WTC11 (cell line): ENCODE results near the gene SH2D1A. TPM values are rescaled to one million over a fixed set of nuclear protein-coding genes. Genes with fewer than 3 reads are reported as not detected.

ENCODE experiments used
- ATAC-seq: fragments of 200-7000 bp; cut with Tn5 transposase; 2 replicates; pipeline ENCODE4 v1.10.0; 2021; ENCODE audit warnings: mild to moderate bottlenecking, moderate library complexity
- CTCF ChIA-PET: fragments of 300-600 bp; sonication (Branson Sonifier 250); formaldehyde crosslinking; loops from one replicate; lab custom pipeline; 2021; ENCODE audit warnings: antibody characterized with exemption; lab: Charles Lee
- POLR2A ChIA-PET: fragments of 350-600 bp; sonication (Branson Sonifier 250); formaldehyde crosslinking; loops from one replicate; lab custom pipeline; 2021; ENCODE audit warnings: antibody characterized with exemption; lab: Charles Lee
- DNase-seq: peaks from one replicate; pipeline ENCODE4 v3.0.0; 2021; ENCODE audit warnings: low spot score
- H3K27ac Mint-ChIP-seq: 2 replicates; pipeline ENCODE4 v1.8.0; 2021; ENCODE audit warnings: mixed read lengths
- H3K27me3 Mint-ChIP-seq: 2 replicates; pipeline ENCODE4 v1.8.0; 2021; ENCODE audit warnings: low read depth, mild to moderate bottlenecking, moderate library complexity, mixed read lengths
- H3K36me3 Mint-ChIP-seq: 2 replicates; pipeline ENCODE4 v1.8.0; 2021; ENCODE audit warnings: mixed read lengths
- H3K4me1 Mint-ChIP-seq: 2 replicates; pipeline ENCODE4 v1.8.0; 2022; ENCODE audit warnings: mixed read lengths
- H3K4me3 Mint-ChIP-seq: 2 replicates; pipeline ENCODE4 v1.8.0; 2021; ENCODE audit warnings: mild to moderate bottlenecking, moderate library complexity, mixed read lengths
- H3K9me3 Mint-ChIP-seq: 2 replicates; pipeline ENCODE4 v1.8.0; 2021; ENCODE audit warnings: mixed read lengths
- E2F4 ChIP-seq: sonication (generic); formaldehyde crosslinking; IDR thresholded peaks from 2 replicates; pipeline ENCODE4 v1.8.1; 2022; ENCODE audit warnings: low read depth, mild to moderate bottlenecking, moderate library complexity, missing genetic modification reagents, borderline replicate concordance
- ESRRA ChIP-seq: sonication (generic); formaldehyde crosslinking; IDR thresholded peaks from 2 replicates; pipeline ENCODE4 v1.8.1; 2022; ENCODE audit warnings: mild to moderate bottlenecking, missing genetic modification reagents, borderline replicate concordance
- HMGA2 ChIP-seq: fragments of 250-450 bp; sonication (Bioruptor Pico); IDR thresholded peaks from 2 replicates; pipeline ENCODE4 v1.4.0; 2021; ENCODE audit warnings: mild to moderate bottlenecking, moderate library complexity
- MYBL2 ChIP-seq: sonication (generic); formaldehyde crosslinking; IDR thresholded peaks from 2 replicates; pipeline ENCODE4 v1.8.1; 2023; ENCODE audit warnings: mild to moderate bottlenecking, moderate library complexity, missing genetic modification reagents
- NFE2L1 ChIP-seq: sonication (generic); formaldehyde crosslinking; IDR thresholded peaks from 2 replicates; pipeline ENCODE4 v1.8.1; 2023; ENCODE audit warnings: missing genetic modification reagents
- NR3C1 ChIP-seq: sonication (generic); formaldehyde crosslinking; conservative IDR thresholded peaks from 2 replicates; pipeline ENCODE4 v1.8.1; 2023; ENCODE audit warnings: low read depth, mild to moderate bottlenecking, missing genetic modification reagents
- OVOL2 ChIP-seq: fragments of 250-450 bp; sonication (Bioruptor Pico); IDR thresholded peaks from 2 replicates; pipeline ENCODE4 v1.9.0; 2021; ENCODE audit warnings: mild to moderate bottlenecking, borderline replicate concordance
- RELA ChIP-seq: sonication (generic); formaldehyde crosslinking; IDR thresholded peaks from 2 replicates; pipeline ENCODE4 v1.8.1; 2022; ENCODE audit warnings: missing genetic modification reagents, mild to moderate bottlenecking, borderline replicate concordance
- SOX15 ChIP-seq: fragments of 250-450 bp; sonication (Bioruptor Pico); IDR thresholded peaks from 2 replicates; pipeline ENCODE4 v1.9.0; 2021; ENCODE audit warnings: mild to moderate bottlenecking
- SP1 ChIP-seq: sonication (generic); formaldehyde crosslinking; conservative IDR thresholded peaks from 2 replicates; pipeline ENCODE4 v1.8.1; 2022; ENCODE audit warnings: missing genetic modification reagents
- TEAD4 ChIP-seq: sonication (generic); formaldehyde crosslinking; IDR thresholded peaks from 2 replicates; pipeline ENCODE4 v1.8.0; 2022; ENCODE audit warnings: mild to moderate bottlenecking, missing genetic modification reagents
- ZBTB43 ChIP-seq: sonication (generic); formaldehyde crosslinking; IDR thresholded peaks from 2 replicates; pipeline ENCODE4 v1.8.1; 2023; ENCODE audit warnings: mild to moderate bottlenecking, missing genetic modification reagents
- ZNF232 ChIP-seq: sonication (generic); formaldehyde crosslinking; IDR thresholded peaks from 2 replicates; pipeline ENCODE4 v1.8.0; 2022; ENCODE audit warnings: mild to moderate bottlenecking, missing genetic modification reagents
- ZNF423 ChIP-seq: fragments of 250-450 bp; sonication (Bioruptor Pico); IDR thresholded peaks from 2 replicates; pipeline ENCODE4 v2.1.2; 2022; ENCODE audit warnings: mild to moderate bottlenecking, moderate library complexity
- ZSCAN18 ChIP-seq: fragments of 250-450 bp; sonication (Bioruptor Pico); IDR thresholded peaks from 2 replicates; pipeline ENCODE4 v2.1.2; 2022; ENCODE audit warnings: mild to moderate bottlenecking, moderate library complexity
- total RNA-seq: library from RNA; stranded (reverse); gene quantifications from 3 replicates; pipeline ENCODE4 v1.2.3, GENCODE V29; 2021
- TF ChIP-seq, protein P1 (sequence below): sonication (generic); formaldehyde crosslinking; IDR thresholded peaks from 2 replicates; pipeline ENCODE4 v1.8.0; 2023; ENCODE audit warnings: missing genetic modification reagents, mild to moderate bottlenecking, borderline replicate concordance
- TF ChIP-seq, protein P2 (sequence below): fragments of 200-600 bp; IDR thresholded peaks from 2 replicates; pipeline ENCODE4 v1.8.0; 2022; ENCODE audit warnings: antibody characterized with exemption
- TF ChIP-seq, protein P3 (sequence below): sonication (generic); formaldehyde crosslinking; IDR thresholded peaks from 2 replicates; pipeline ENCODE4 v1.8.1; 2023; ENCODE audit warnings: mild to moderate bottlenecking, missing genetic modification reagents

SH2D1A gene
- total RNA-seq, 1 experiment from 2014 or later = 0.24 TPM

GRCh38 chrX:124300405-124300804, 46.0 kb upstream of the SH2D1A start (continued):
- TF ChIP-seq, protein P1, sequence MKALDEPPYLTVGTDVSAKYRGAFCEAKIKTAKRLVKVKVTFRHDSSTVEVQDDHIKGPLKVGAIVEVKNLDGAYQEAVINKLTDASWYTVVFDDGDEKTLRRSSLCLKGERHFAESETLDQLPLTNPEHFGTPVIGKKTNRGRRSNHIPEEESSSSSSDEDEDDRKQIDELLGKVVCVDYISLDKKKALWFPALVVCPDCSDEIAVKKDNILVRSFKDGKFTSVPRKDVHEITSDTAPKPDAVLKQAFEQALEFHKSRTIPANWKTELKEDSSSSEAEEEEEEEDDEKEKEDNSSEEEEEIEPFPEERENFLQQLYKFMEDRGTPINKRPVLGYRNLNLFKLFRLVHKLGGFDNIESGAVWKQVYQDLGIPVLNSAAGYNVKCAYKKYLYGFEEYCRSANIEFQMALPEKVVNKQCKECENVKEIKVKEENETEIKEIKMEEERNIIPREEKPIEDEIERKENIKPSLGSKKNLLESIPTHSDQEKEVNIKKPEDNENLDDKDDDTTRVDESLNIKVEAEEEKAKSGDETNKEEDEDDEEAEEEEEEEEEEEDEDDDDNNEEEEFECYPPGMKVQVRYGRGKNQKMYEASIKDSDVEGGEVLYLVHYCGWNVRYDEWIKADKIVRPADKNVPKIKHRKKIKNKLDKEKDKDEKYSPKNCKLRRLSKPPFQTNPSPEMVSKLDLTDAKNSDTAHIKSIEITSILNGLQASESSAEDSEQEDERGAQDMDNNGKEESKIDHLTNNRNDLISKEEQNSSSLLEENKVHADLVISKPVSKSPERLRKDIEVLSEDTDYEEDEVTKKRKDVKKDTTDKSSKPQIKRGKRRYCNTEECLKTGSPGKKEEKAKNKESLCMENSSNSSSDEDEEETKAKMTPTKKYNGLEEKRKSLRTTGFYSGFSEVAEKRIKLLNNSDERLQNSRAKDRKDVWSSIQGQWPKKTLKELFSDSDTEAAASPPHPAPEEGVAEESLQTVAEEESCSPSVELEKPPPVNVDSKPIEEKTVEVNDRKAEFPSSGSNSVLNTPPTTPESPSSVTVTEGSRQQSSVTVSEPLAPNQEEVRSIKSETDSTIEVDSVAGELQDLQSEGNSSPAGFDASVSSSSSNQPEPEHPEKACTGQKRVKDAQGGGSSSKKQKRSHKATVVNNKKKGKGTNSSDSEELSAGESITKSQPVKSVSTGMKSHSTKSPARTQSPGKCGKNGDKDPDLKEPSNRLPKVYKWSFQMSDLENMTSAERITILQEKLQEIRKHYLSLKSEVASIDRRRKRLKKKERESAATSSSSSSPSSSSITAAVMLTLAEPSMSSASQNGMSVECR = no peak
- no peak for TF ChIP-seq TEAD4
- no peak for TF ChIP-seq ZNF232 (CRISPR knock-in tag)
- TF ChIP-seq ESRRA (CRISPR knock-in tag) = no peak
- no peak for TF ChIP-seq MYBL2 (CRISPR knock-in tag)
- TF ChIP-seq ZBTB43 = no peak
- TF ChIP-seq RELA = no peak

DNA sequence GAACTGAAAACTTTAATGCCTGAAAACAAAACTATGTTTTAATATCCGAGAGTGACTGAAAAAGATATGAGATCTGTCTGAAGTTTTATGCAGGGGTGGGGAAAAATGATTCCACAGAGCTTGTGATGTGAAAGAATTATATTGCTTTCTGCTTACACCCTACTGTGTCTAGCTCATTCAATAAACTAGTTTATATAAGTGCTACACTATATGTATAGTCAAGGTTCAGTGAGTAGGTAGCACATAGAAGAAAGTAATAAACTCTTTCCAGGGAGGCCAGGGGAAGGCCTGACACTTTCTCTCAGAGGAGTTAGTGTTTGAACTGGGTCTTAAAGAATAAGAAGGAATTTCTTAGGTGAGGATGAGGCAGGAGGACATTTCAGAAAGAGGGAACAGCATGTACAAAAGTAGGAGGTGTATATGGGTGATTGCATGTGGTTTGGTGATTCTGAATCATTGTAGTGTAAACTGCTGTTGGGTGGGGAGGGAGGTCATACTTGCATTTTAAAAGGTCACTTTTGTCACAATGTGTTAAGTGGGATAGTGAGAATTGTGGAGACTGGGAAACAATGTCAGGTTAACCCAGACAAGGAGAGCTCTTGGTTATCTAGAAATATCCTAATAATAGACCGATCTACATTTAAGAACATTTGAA, 39.0 kb upstream of the SH2D1A start:
- DNase-seq = no peak
- Mint-ChIP-seq H3K27ac (no peak overlapping the region), H3K27me3 (no peaks in the 10 kb centered on the region), H3K36me3 (no peaks in the 10 kb centered on the region), H3K9me3 (no peaks in the 10 kb centered on the region), H3K4me3 (no peak overlapping the region), H3K4me1 (no peaks in the 10 kb centered on the region)
- no peak for ATAC-seq
- POLR2A ChIA-PET = no interaction called here
- TF ChIP-seq, protein P2, sequence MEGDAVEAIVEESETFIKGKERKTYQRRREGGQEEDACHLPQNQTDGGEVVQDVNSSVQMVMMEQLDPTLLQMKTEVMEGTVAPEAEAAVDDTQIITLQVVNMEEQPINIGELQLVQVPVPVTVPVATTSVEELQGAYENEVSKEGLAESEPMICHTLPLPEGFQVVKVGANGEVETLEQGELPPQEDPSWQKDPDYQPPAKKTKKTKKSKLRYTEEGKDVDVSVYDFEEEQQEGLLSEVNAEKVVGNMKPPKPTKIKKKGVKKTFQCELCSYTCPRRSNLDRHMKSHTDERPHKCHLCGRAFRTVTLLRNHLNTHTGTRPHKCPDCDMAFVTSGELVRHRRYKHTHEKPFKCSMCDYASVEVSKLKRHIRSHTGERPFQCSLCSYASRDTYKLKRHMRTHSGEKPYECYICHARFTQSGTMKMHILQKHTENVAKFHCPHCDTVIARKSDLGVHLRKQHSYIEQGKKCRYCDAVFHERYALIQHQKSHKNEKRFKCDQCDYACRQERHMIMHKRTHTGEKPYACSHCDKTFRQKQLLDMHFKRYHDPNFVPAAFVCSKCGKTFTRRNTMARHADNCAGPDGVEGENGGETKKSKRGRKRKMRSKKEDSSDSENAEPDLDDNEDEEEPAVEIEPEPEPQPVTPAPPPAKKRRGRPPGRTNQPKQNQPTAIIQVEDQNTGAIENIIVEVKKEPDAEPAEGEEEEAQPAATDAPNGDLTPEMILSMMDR = no peak
- no peak for TF ChIP-seq NR3C1 (CRISPR knock-in tag)
- no peak for TF ChIP-seq HMGA2 (CRISPR knock-in tag)
- TF ChIP-seq NFE2L1 (CRISPR knock-in tag) = no peak
- TF ChIP-seq, protein P3, sequence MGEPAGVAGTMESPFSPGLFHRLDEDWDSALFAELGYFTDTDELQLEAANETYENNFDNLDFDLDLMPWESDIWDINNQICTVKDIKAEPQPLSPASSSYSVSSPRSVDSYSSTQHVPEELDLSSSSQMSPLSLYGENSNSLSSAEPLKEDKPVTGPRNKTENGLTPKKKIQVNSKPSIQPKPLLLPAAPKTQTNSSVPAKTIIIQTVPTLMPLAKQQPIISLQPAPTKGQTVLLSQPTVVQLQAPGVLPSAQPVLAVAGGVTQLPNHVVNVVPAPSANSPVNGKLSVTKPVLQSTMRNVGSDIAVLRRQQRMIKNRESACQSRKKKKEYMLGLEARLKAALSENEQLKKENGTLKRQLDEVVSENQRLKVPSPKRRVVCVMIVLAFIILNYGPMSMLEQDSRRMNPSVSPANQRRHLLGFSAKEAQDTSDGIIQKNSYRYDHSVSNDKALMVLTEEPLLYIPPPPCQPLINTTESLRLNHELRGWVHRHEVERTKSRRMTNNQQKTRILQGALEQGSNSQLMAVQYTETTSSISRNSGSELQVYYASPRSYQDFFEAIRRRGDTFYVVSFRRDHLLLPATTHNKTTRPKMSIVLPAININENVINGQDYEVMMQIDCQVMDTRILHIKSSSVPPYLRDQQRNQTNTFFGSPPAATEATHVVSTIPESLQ = no peak
- TF ChIP-seq ZSCAN18 = no peak
- TF ChIP-seq ZNF232 (CRISPR knock-in tag) = no peak
- TF ChIP-seq OVOL2 (CRISPR knock-in tag) = no peak
- TF ChIP-seq SOX15 (CRISPR knock-in tag) = no peak
- no peak for TF ChIP-seq ZNF423 (CRISPR knock-in tag)
- no peak for TF ChIP-seq E2F4 (CRISPR knock-in tag)
- no peak for TF ChIP-seq SP1 (CRISPR knock-in tag)
- CTCF ChIA-PET = no interaction called here
